Esophagus squamous epithelium (tissue), 5 donors: Measurements from ENCODE around the gene DPH7. TPM values are rescaled to one million over a fixed set of nuclear protein-coding genes. Genes with fewer than 3 reads are reported as not detected.
"Not testable (repeated sequence)": the region's sequence is repeated elsewhere in the genome, so short reads cannot be mapped to it uniquely, and the experiment has no call there.

ENCODE experiments used
- DNase-seq: peaks from one replicate; lab custom pipeline; 2025; lab: John Stamatoyannopoulos, UW
- H3K27ac ChIP-seq, 4 donors: fragments of 200-600 bp; sonication (generic); one replicate each; pipeline ENCODE4 v1.5.1; 2016 to 2019; ENCODE audit warnings: mild to moderate bottlenecking in 1 of 4
- H3K27me3 ChIP-seq, 4 donors: fragments of 200-600 bp; sonication (generic); 1 replicate in 3 of 4; 2 replicates in 1 of 4; pipeline versions ENCODE4 v1.5.1 to v1.6.0; 2017 to 2021; ENCODE audit warnings: antibody characterized with exemption in 1 of 4
- H3K36me3 ChIP-seq, 3 donors: fragments of 200-600 bp; sonication (generic); one replicate each; pipeline ENCODE4 v1.5.1; 2016 to 2019
- H3K4me1 ChIP-seq, 3 donors: fragments of 200-600 bp; sonication (generic); one replicate each; pipeline ENCODE4 v1.5.1; 2017 to 2019
- H3K4me3 ChIP-seq, 4 donors: fragments of 200-600 bp; sonication (generic); 1 replicate in 3 of 4; 2 replicates in 1 of 4; pipeline ENCODE4 v1.5.1; 2016 to 2019; ENCODE audit warnings: mild to moderate bottlenecking in 2 of 4, moderate library complexity in 1 of 4
- H3K9me3 ChIP-seq, 3 donors: fragments of 200-600 bp; sonication (generic); one replicate each; pipeline ENCODE4 v1.5.1; 2016 to 2019
- CTCF ChIP-seq, 6 experiments: fragments of 450-650 bp in 4 of 6; fragments of 200-600 bp in 2 of 6; sonication (generic) in 2 of 6; IDR thresholded peaks; one replicate each; pipeline ENCODE4 v1.5.1; 2016 to 2019; ENCODE audit warnings: antibody characterized with exemption in 6 of 6, mild to moderate bottlenecking in 4 of 6, moderate library complexity in 4 of 6
- POLR2A ChIP-seq, 4 donors: fragments of 450-650 bp; IDR thresholded peaks; one replicate each; pipeline ENCODE4 v1.6.1; 2017; ENCODE audit warnings: antibody characterized with exemption in 4 of 4, mild to moderate bottlenecking in 4 of 4, moderate library complexity in 3 of 4
- WGBS, 2 donors: methylation state at CpG; one replicate each; pipeline ENCODE4 v1.1.5; 2018; 5-methylcytosine and 5-hydroxymethylcytosine counted together
- intact Hi-C: fragments of 100-400 bp; cut with DNase I; formaldehyde crosslinking; loops from one replicate; pipeline ENCODE4 v1.15.0; 2022
- total RNA-seq, 4 donors: library from RNA; depleted of rRNA; stranded (reverse); fragments of >200 nt; gene quantifications; one replicate each; pipeline ENCODE4 v1.1.0, GENCODE V29; 2016
- donor health status: DM: yes; HTN: yes; CAD: no.

DPH7 gene
- total RNA-seq, 4 donors from 2014 or later = 13.4 to 32.2 (median 21.7) TPM

GRCh38 chr9:137514691-137515337, 63.9 kb downstream of the DPH7 start:
- no peaks in the 10 kb centered on the region for H3K27me3 ChIP-seq
- no peak for TF ChIP-seq CTCF (IDR thresholded peaks at IDR 0.05)
- no peak for TF ChIP-seq POLR2A (IDR thresholded peaks at IDR 0.05)
- no peaks in the 10 kb centered on the region for H3K4me1 ChIP-seq
- no peaks in the 10 kb centered on the region for H3K9me3 ChIP-seq
- 77 to 86% methylated on average over 5 to 12 of the region's 30 CpGs for WGBS, 2 donors
- no peak overlapping the region for H3K27ac ChIP-seq
- H3K4me3 ChIP-seq = no peak overlapping the region
- no peak for DNase-seq
- intact Hi-C loops = no loop called here
- no peaks in the 10 kb centered on the region for H3K36me3 ChIP-seq

GRCh38 chr9:137513801-137514570, 64.7 kb downstream of the DPH7 start:
- H3K9me3 ChIP-seq, intact Hi-C loops, DNase-seq, H3K4me3 ChIP-seq, H3K36me3 ChIP-seq, H3K27ac ChIP-seq, H3K4me1 ChIP-seq, H3K27me3 ChIP-seq: not testable (repeated sequence)
- WGBS, 2 donors = 68 to 69% methylated on average over 10 to 17 of the region's 42 CpGs

GRCh38 chr9:137513136-137513535, 65.6 kb downstream of the DPH7 start:
- H3K4me1 ChIP-seq, H3K27me3 ChIP-seq, DNase-seq, H3K9me3 ChIP-seq, intact Hi-C loops, H3K36me3 ChIP-seq, H3K4me3 ChIP-seq, H3K27ac ChIP-seq: not testable (repeated sequence)
- WGBS, 2 donors = 70 to 71% methylated on average over 5 of the region's 5 CpGs

GRCh38 chr9:137511758-137512463, 66.8 kb downstream of the DPH7 start:
- H3K9me3 ChIP-seq = no peaks in the 10 kb centered on the region
- WGBS, 2 donors = 78 to 81% methylated on average over 10 to 11 of the region's 25 CpGs
- H3K4me3 ChIP-seq = no peak overlapping the region
- H3K27ac ChIP-seq = no peak overlapping the region
- no peak for DNase-seq
- H3K27me3 ChIP-seq = no peaks in the 10 kb centered on the region
- intact Hi-C loops = no loop called here
- TF ChIP-seq POLR2A (IDR thresholded peaks at IDR 0.05) (no peak), CTCF (IDR thresholded peaks at IDR 0.05) (no peak)
- H3K36me3 ChIP-seq = no peaks in the 10 kb centered on the region
- H3K4me1 ChIP-seq = no peaks in the 10 kb centered on the region

GRCh38 chr9:137511126-137511525, 67.6 kb downstream of the DPH7 start:
- H3K4me3 ChIP-seq, H3K4me1 ChIP-seq, H3K27me3 ChIP-seq, H3K9me3 ChIP-seq, intact Hi-C loops, DNase-seq, H3K36me3 ChIP-seq, H3K27ac ChIP-seq: not testable (repeated sequence)
- 96 to 100% methylated on average over 1 to 8 of the region's 22 CpGs for WGBS, 2 donors

GRCh38 chr9:137509198-137509597, 69.5 kb downstream of the DPH7 start:
- no peaks in the 10 kb centered on the region for H3K4me1 ChIP-seq
- intact Hi-C loops = no loop called here
- H3K27ac ChIP-seq = no peak overlapping the region
- WGBS, 2 donors = 86 to 91% methylated on average over 14 of the region's 14 CpGs
- no peak for TF ChIP-seq CTCF (IDR thresholded peaks at IDR 0.05)
- TF ChIP-seq POLR2A (IDR thresholded peaks at IDR 0.05) = no peak
- H3K4me3 ChIP-seq = no peak overlapping the region
- no peak for DNase-seq
- H3K9me3 ChIP-seq = no peaks in the 10 kb centered on the region
- no peaks in the 10 kb centered on the region for H3K36me3 ChIP-seq
- H3K27me3 ChIP-seq = no peaks in the 10 kb centered on the region
